Glutamatergic neuron (in vitro differentiated cells): ENCODE measurements around the gene MTERF2. TPM values are rescaled to one million over a fixed set of nuclear protein-coding genes. Genes with fewer than 3 reads are reported as not detected.

Experiments used
- DNase-seq: peaks from one replicate; pipeline ENCODE4 v3.0.0; 2022
- H3K27ac Mint-ChIP-seq: one replicate; pipeline ENCODE4 v1.8.0; 2020; ENCODE audit warnings: mild to moderate bottlenecking, mixed read lengths, inconsistent platforms; ENCODE audit not compliant: unreplicated experiment
- H3K27me3 Mint-ChIP-seq: one replicate; pipeline ENCODE4 v1.8.0; 2020; ENCODE audit warnings: mild to moderate bottlenecking, moderate library complexity, mixed read lengths, inconsistent platforms; ENCODE audit not compliant: unreplicated experiment
- H3K36me3 Mint-ChIP-seq: one replicate; pipeline ENCODE4 v1.8.0; 2020; ENCODE audit warnings: mild to moderate bottlenecking, mixed read lengths, inconsistent platforms; ENCODE audit not compliant: unreplicated experiment
- H3K4me1 Mint-ChIP-seq: one replicate; pipeline ENCODE4 v1.8.0; 2020; ENCODE audit warnings: mild to moderate bottlenecking, low read depth, mixed read lengths, inconsistent platforms; ENCODE audit not compliant: unreplicated experiment
- H3K4me3 Mint-ChIP-seq: one replicate; pipeline ENCODE4 v1.8.0; 2020; ENCODE audit warnings: mild to moderate bottlenecking, mixed read lengths, inconsistent platforms; ENCODE audit not compliant: unreplicated experiment
- H3K9me3 Mint-ChIP-seq: one replicate; pipeline ENCODE4 v1.8.0; 2020; ENCODE audit warnings: mild to moderate bottlenecking, moderate library complexity, mixed read lengths, inconsistent platforms; ENCODE audit not compliant: unreplicated experiment
- CTCF ChIP-seq: fragments of 200-600 bp; sonication (generic); IDR thresholded peaks from one replicate; pipeline ENCODE4 v1.5.0; 2021; ENCODE audit not compliant: partially characterized antibody, unreplicated experiment
- total RNA-seq: library from RNA; stranded (reverse); fragmentation: NEBNext Ultra II Directional; extraction: Animal tissue kit (Norgen Biotek cat#: 25700); gene quantifications from one replicate; pipeline ENCODE4 v1.2.1, GENCODE V29; 2021; ENCODE audit not compliant: unreplicated experiment

MTERF2 gene
- total RNA-seq, 1 donor from 2014 or later, result 13.2 TPM

- no peak overlapping the region for H3K4me3 Mint-ChIP-seq
- DNase-seq, result no peak
- TF ChIP-seq CTCF, result no peak
- H3K27ac Mint-ChIP-seq, result no peak overlapping the region
- H3K9me3 Mint-ChIP-seq, result no peaks in the 10 kb centered on the region
- H3K27me3 Mint-ChIP-seq, result no peaks in the 10 kb centered on the region
- H3K36me3 Mint-ChIP-seq, result no peaks in the 10 kb centered on the region
- no peaks in the 10 kb centered on the region for H3K4me1 Mint-ChIP-seq
Observed at GRCh38 chr12:106964526-106964925, 22.4 kb downstream of the MTERF2 start.

- Mint-ChIP-seq H3K4me3 (no peak overlapping the region), H3K4me1 (no peaks in the 10 kb centered on the region), H3K27me3 (no peaks in the 10 kb centered on the region), H3K36me3 (no peaks in the 10 kb centered on the region), H3K9me3 (no peaks in the 10 kb centered on the region), H3K27ac (no peak overlapping the region)
- TF ChIP-seq CTCF, result no peak
- no peak for DNase-seq
Observed at GRCh38 chr12:106962286-106962685, 24.7 kb downstream of the MTERF2 start.

GRCh38 chr12:106960443-106960842 lies 26.5 kb downstream of the MTERF2 start:
- Mint-ChIP-seq H3K9me3 (peaks cover 8% of the 10 kb centered on the region), H3K4me3 (no peak overlapping the region), H3K27me3 (peaks cover 4% of the 10 kb centered on the region), H3K27ac (no peak overlapping the region), H3K4me1 (peaks cover 2% of the 10 kb centered on the region), H3K36me3 (no peaks in the 10 kb centered on the region)
- TF ChIP-seq CTCF, result no peak
- no peak for DNase-seq

GRCh38 chr12:106957583-106957982 lies 29.4 kb downstream of the MTERF2 start:
- DNase-seq, result no peak
- Mint-ChIP-seq H3K4me1 (peaks cover 2% of the 10 kb centered on the region), H3K27me3 (peaks cover 4% of the 10 kb centered on the region), H3K36me3 (no peaks in the 10 kb centered on the region), H3K4me3 (peak overlapping the region; percentile 99), H3K27ac (no peak overlapping the region), H3K9me3 (peaks cover 8% of the 10 kb centered on the region)
- TF ChIP-seq CTCF, result no peak

GRCh38 chr12:106956048-106956578 lies 30.8 kb downstream of the MTERF2 start:
- Mint-ChIP-seq H3K36me3 (no peaks in the 10 kb centered on the region), H3K4me1 (peaks cover 2% of the 10 kb centered on the region), H3K27me3 (peaks cover 4% of the 10 kb centered on the region), H3K27ac (peak overlapping the region; percentile 75), H3K4me3 (peak overlapping the region; percentile 99), H3K9me3 (peaks cover 8% of the 10 kb centered on the region)
- no peak for TF ChIP-seq CTCF
- DNase-seq, result no peak
